Spleen (tissue), 11 donors: ENCODE results near the gene BIRC6. TPM values are rescaled to one million over a fixed set of nuclear protein-coding genes. Genes with fewer than 3 reads are reported as not detected.
A peak's percentile ranks its signal among the peaks of the same experiment; 100 is the strongest.

ENCODE experiments used
- DNase-seq: peaks from one replicate; pipeline ENCODE4 v3.0.0-alpha.2; 2020
- H3K27ac ChIP-seq, 8 donors: fragments of 200-600 bp; sonication (generic) in 7 of 8; 1 replicate in 4 of 8; 2 replicates in 4 of 8; pipeline versions ENCODE4 v1.5.0 to v1.8.0; 2016 to 2021; ENCODE audit warnings: inconsistent platforms in 4 of 8, mild to moderate bottlenecking in 4 of 8, moderate library complexity in 1 of 8
- H3K27me3 ChIP-seq, 7 donors: fragments of 200-600 bp; sonication (generic) in 6 of 7; replicated peaks in 1 of 7; 1 replicate in 4 of 7; 2 replicates in 3 of 7; pipeline versions ENCODE4 v1.5.0 to v1.8.0; 2016 to 2021; ENCODE audit warnings: inconsistent platforms in 3 of 7, mild to moderate bottlenecking in 1 of 7
- H3K36me3 ChIP-seq, 6 donors: fragments of 200-600 bp; sonication (generic) in 5 of 6; 1 replicate in 4 of 6; 2 replicates in 2 of 6; pipeline versions ENCODE4 v1.5.0 to v1.8.0; 2016 to 2021; ENCODE audit warnings: inconsistent platforms in 2 of 6
- H3K4me1 ChIP-seq, 6 donors: fragments of 200-600 bp; sonication (generic) in 5 of 6; 1 replicate in 3 of 6; 2 replicates in 3 of 6; pipeline versions ENCODE4 v1.5.0 to v1.8.0; 2016 to 2021; ENCODE audit warnings: inconsistent platforms in 3 of 6
- H3K4me3 ChIP-seq, 8 donors: fragments of 200-600 bp; sonication (generic) in 7 of 8; 1 replicate in 4 of 8; 2 replicates in 4 of 8; pipeline versions ENCODE4 v1.5.0 to v1.8.0; 2016 to 2021; ENCODE audit warnings: inconsistent platforms in 4 of 8, mild to moderate bottlenecking in 4 of 8, moderate library complexity in 2 of 8
- H3K9me3 ChIP-seq, 8 donors: fragments of 200-600 bp; sonication (generic) in 7 of 8; 1 replicate in 4 of 8; 2 replicates in 4 of 8; pipeline versions ENCODE4 v1.5.0 to v1.8.0; 2016 to 2021; ENCODE audit warnings: inconsistent platforms in 4 of 8
- POLR2A ChIP-seq, 3 donors: fragments of 450-650 bp; IDR thresholded peaks; one replicate each; pipeline ENCODE4 v1.5.1; 2017; ENCODE audit warnings: antibody characterized with exemption in 3 of 3, mild to moderate bottlenecking in 1 of 3
- POLR2AphosphoS5 ChIP-seq, 3 donors: sonication (generic); formaldehyde crosslinking; IDR thresholded peaks; one replicate each; pipeline ENCODE4 v1.5.1; 2017; ENCODE audit warnings: antibody characterized with exemption in 3 of 3
- WGBS, 5 donors: extraction: QIAGEN DNeasy Blood & Tissue Kit in 3 of 5; methylation state at CpG; one replicate each; pipeline versions ENCODE4 v1.1.5 to v1.1.7; 2013 to 2018; 5-methylcytosine and 5-hydroxymethylcytosine counted together
- intact Hi-C: fragments of 100-400 bp; cut with DNase I; formaldehyde crosslinking; loops from one replicate; pipeline ENCODE4 v1.15.0; 2023; ENCODE audit warnings: low total_unique reads
- polyA plus RNA-seq, 3 donors: library from polyadenylated mRNA; stranded (reverse); fragments of 200-250 nt; gene quantifications; one replicate each; pipeline ENCODE4 v1.2.1, GENCODE V29; 2013
- total RNA-seq, 7 donors: library from RNA; depleted of rRNA in 3 of 7; stranded (reverse); fragments of >200 nt in 3 of 7; fragmentation: NEBNext Ultra II Directional in 4 of 7; extraction: Animal tissue kit (Norgen Biotek cat#: 25700) in 4 of 7; gene quantifications; one replicate each; pipeline versions ENCODE4 v1.1.0 to v1.2.1, GENCODE V29; 2016 to 2021
- TF ChIP-seq, protein P1 (sequence below), 11 experiments: fragments of 200-600 bp in 7 of 11; fragments of 450-650 bp in 4 of 11; sonication (generic) in 4 of 11; IDR thresholded peaks in 8 of 11; conservative IDR thresholded peaks in 3 of 11; 1 replicate in 7 of 11; 2 replicates in 4 of 11; pipeline versions ENCODE4 v1.4.0 to v1.8.0; 2016 to 2021; ENCODE audit warnings: antibody characterized with exemption in 11 of 11, inconsistent platforms in 4 of 11, mild to moderate bottlenecking in 1 of 11
- donor health status: healthy with polysubstance abuse.
- donor health status: DM: no; HTN: no; CAD: no; lungs with moderate emphysema.
- donor health status: DM: no; HTN: no; CAD: no.
- donor health status: Bipolar disorder and iron deficiency.
- donor health status: healthy.
- donor health status: DM: no; HTN: no; CAD: no.
- donor health status: DM: yes; HTN: yes; CAD: no.

BIRC6 gene
- total and polyA plus RNA-seq, 10 donors = 17.8 to 226 (median 155) TPM

DNA sequence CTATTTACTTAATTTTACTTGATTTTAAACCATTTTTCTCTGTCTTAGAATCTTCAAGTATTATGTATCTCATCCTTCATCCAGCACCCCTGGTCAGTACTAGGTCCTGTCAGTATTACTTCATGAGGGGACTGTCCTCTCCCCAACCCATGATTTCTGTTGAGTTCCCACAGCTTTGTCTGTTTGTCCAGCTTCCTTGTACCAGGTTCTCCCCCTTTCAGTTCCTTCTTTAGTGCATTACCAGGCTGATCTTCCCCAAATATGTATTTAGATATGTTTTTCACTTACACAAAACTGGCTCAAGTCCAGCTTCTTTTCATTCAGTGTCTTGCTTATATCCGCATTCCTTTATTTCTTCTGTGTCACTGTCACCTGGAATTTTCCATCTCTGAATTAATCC, 257.3 kb downstream of the BIRC6 start:
- H3K27me3 ChIP-seq = no peaks in the 10 kb centered on the region
- H3K27ac ChIP-seq = peak overlapping the region in 4 of 8 donors; percentile 15 to 44 (median 31)
- no peaks in the 10 kb centered on the region for H3K9me3 ChIP-seq
- 85 to 94% (median 86%) methylated on average over 1 of the region's 1 CpG for WGBS, 5 donors
- no peak for DNase-seq
- no peak overlapping the region for H3K4me3 ChIP-seq
- H3K36me3 ChIP-seq = peaks cover 0 to 100% (median 76%) of the 10 kb centered on the region in 6 donors
- intact Hi-C loops = no loop called here
- H3K4me1 ChIP-seq = no peaks in the 10 kb centered on the region
- TF ChIP-seq POLR2A (IDR thresholded peaks at IDR 0.05) (no peak), POLR2AphosphoS5 (IDR thresholded peaks at IDR 0.05) (no peak)
- TF ChIP-seq, protein P1, sequence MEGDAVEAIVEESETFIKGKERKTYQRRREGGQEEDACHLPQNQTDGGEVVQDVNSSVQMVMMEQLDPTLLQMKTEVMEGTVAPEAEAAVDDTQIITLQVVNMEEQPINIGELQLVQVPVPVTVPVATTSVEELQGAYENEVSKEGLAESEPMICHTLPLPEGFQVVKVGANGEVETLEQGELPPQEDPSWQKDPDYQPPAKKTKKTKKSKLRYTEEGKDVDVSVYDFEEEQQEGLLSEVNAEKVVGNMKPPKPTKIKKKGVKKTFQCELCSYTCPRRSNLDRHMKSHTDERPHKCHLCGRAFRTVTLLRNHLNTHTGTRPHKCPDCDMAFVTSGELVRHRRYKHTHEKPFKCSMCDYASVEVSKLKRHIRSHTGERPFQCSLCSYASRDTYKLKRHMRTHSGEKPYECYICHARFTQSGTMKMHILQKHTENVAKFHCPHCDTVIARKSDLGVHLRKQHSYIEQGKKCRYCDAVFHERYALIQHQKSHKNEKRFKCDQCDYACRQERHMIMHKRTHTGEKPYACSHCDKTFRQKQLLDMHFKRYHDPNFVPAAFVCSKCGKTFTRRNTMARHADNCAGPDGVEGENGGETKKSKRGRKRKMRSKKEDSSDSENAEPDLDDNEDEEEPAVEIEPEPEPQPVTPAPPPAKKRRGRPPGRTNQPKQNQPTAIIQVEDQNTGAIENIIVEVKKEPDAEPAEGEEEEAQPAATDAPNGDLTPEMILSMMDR (IDR thresholded peaks at IDR 0.05 in 8 of 11, conservative IDR thresholded peaks at IDR 0.05 in 3 of 11) = no peak

DNA sequence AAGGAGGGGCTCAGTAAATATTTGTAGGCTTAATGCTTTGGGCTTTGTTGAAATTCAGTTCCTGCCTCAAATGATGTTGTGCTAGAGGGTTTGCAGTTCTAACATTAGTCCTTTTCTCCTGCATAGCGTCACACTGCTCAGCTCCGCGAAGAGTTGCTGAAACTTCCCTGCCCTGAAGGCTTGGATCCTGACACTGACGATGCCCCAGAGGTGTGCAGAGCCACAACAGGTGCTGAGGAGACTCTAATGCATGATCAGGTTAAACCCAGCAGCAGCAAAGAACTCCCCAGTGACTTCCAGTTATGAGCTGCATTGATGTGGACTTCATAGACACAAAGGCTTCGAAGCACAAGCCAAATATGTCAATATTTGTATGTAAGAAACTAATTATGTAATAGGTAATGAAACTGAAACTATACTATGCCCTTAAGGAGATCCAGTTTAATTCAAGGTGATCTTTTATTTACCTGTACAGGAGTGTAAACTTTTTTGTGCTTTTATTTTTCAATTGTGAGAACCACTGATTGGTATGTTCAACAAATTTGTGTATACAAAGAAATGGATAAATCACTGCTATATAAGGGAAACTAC, 260.9 kb downstream of the BIRC6 start:
- WGBS, 5 donors = 93 to 98% (median 96%) methylated on average over 5 of the region's 5 CpGs
- H3K4me3 ChIP-seq = no peak overlapping the region
- intact Hi-C loops = no loop called here
- DNase-seq = no peak
- peaks cover 0 to 3% (median 0%) of the 10 kb centered on the region in 6 donors for H3K4me1 ChIP-seq
- H3K27me3 ChIP-seq = no peaks in the 10 kb centered on the region
- peaks cover 0 to 100% (median 59%) of the 10 kb centered on the region in 6 donors for H3K36me3 ChIP-seq
- H3K9me3 ChIP-seq = no peaks in the 10 kb centered on the region
- TF ChIP-seq POLR2AphosphoS5 (IDR thresholded peaks at IDR 0.05) (no peak), POLR2A (IDR thresholded peaks at IDR 0.05) (no peak)
- TF ChIP-seq, protein P1 (IDR thresholded peaks at IDR 0.05 in 8 of 11, conservative IDR thresholded peaks at IDR 0.05 in 3 of 11) = no peak
- no peak overlapping the region for H3K27ac ChIP-seq

DNA sequence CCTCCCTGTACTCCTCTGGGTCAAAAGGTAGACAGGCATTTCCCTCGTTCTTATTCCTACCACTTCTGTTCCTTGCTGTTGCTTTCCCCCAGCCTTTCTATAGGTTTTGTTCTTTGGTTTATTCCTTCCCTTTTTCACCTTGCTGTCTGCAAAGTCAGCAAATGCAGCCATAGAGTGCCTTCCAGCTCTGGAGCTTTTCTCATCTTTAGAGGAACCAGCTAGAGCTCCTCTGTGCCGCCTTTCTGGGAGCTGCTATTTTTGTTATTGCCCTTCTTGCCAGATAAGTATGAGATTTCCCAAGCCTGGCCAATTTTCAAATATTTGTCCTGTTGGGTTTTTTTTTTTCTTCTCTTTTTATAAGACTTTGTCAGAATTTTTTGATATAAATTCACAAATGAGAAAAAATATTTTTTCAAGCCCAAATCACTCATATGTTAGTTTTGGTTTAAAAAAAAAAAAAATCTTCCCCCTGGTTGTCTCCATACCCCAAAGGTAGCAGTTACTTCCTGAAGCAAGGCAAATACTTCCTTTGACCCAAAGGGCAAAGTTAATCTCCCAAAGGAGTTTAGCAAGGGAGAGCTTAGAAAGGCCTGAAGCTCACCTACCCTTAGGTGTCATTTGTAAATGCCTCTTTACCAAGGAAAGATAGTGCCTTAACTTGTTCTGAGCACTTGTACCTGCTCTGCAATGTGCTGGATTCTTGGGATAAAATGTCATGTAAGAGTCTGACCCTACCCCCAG, 265.9 kb downstream of the BIRC6 start:
- 52 to 76% (median 65%) methylated on average over 2 of the region's 2 CpGs for WGBS, 5 donors
- TF ChIP-seq POLR2A (IDR thresholded peaks at IDR 0.05) (no peak), POLR2AphosphoS5 (IDR thresholded peaks at IDR 0.05) (no peak)
- TF ChIP-seq, protein P1 (IDR thresholded peaks at IDR 0.05 in 8 of 11, conservative IDR thresholded peaks at IDR 0.05 in 3 of 11) = no peak
- intact Hi-C loops = no loop called here

DNA sequence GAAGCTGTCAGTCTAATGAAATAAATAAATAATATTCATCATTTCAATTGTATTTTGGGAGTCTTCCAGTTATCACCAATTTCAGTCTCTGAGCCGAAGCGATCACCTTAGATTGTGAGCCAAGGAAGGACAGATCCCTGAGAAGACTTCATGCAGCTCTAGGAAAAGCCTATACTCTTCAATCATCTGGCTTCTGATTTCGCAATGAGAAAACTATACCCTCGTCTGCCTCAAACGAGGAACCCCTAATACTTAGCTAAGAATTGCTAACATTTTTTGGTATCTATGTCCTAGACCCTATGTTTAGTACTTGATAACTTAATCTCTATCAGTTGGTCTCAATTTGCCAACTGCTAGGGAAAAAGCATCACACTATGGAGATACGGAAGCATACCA, 266.5 kb downstream of the BIRC6 start:
- peak overlapping the region in 1 of 8 donors; percentile 34 for H3K27ac ChIP-seq
- TF ChIP-seq, protein P1 (IDR thresholded peaks at IDR 0.05 in 8 of 11, conservative IDR thresholded peaks at IDR 0.05 in 3 of 11) = no peak
- TF ChIP-seq POLR2AphosphoS5 (IDR thresholded peaks at IDR 0.05) (no peak), POLR2A (IDR thresholded peaks at IDR 0.05) (no peak)
- intact Hi-C loops = no loop called here
- H3K4me3 ChIP-seq = no peak overlapping the region
- no peaks in the 10 kb centered on the region for H3K27me3 ChIP-seq
- 82 to 88% (median 86%) methylated on average over 6 of the region's 6 CpGs for WGBS, 5 donors
- no peaks in the 10 kb centered on the region for H3K9me3 ChIP-seq
- H3K4me1 ChIP-seq = peaks cover 0 to 16% (median 7%) of the 10 kb centered on the region in 6 donors
- peaks cover 0 to 62% (median 17%) of the 10 kb centered on the region in 6 donors for H3K36me3 ChIP-seq
- no peak for DNase-seq

More for the DNA sequence above, 265.9 kb downstream of the BIRC6 start:
- Histone ChIP-seq H3K9me3 (no peaks in the 10 kb centered on the region), H3K4me1 (peaks cover 0 to 14% (median 6%) of the 10 kb centered on the region in 6 donors), H3K27me3 (no peaks in the 10 kb centered on the region), H3K4me3 (no peak overlapping the region), H3K36me3 (peaks cover 0 to 67% (median 22%) of the 10 kb centered on the region in 6 donors), H3K27ac (peak overlapping the region in 2 of 8 donors; percentile 21 to 34)
- DNase-seq = no peak
